ENCODE data around the gene ADAMTS20.

The ADAMTS20 gene, protein sequence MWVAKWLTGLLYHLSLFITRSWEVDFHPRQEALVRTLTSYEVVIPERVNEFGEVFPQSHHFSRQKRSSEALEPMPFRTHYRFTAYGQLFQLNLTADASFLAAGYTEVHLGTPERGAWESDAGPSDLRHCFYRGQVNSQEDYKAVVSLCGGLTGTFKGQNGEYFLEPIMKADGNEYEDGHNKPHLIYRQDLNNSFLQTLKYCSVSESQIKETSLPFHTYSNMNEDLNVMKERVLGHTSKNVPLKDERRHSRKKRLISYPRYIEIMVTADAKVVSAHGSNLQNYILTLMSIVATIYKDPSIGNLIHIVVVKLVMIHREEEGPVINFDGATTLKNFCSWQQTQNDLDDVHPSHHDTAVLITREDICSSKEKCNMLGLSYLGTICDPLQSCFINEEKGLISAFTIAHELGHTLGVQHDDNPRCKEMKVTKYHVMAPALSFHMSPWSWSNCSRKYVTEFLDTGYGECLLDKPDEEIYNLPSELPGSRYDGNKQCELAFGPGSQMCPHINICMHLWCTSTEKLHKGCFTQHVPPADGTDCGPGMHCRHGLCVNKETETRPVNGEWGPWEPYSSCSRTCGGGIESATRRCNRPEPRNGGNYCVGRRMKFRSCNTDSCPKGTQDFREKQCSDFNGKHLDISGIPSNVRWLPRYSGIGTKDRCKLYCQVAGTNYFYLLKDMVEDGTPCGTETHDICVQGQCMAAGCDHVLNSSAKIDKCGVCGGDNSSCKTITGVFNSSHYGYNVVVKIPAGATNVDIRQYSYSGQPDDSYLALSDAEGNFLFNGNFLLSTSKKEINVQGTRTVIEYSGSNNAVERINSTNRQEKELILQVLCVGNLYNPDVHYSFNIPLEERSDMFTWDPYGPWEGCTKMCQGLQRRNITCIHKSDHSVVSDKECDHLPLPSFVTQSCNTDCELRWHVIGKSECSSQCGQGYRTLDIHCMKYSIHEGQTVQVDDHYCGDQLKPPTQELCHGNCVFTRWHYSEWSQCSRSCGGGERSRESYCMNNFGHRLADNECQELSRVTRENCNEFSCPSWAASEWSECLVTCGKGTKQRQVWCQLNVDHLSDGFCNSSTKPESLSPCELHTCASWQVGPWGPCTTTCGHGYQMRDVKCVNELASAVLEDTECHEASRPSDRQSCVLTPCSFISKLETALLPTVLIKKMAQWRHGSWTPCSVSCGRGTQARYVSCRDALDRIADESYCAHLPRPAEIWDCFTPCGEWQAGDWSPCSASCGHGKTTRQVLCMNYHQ (N-terminal part only)

DNA sequence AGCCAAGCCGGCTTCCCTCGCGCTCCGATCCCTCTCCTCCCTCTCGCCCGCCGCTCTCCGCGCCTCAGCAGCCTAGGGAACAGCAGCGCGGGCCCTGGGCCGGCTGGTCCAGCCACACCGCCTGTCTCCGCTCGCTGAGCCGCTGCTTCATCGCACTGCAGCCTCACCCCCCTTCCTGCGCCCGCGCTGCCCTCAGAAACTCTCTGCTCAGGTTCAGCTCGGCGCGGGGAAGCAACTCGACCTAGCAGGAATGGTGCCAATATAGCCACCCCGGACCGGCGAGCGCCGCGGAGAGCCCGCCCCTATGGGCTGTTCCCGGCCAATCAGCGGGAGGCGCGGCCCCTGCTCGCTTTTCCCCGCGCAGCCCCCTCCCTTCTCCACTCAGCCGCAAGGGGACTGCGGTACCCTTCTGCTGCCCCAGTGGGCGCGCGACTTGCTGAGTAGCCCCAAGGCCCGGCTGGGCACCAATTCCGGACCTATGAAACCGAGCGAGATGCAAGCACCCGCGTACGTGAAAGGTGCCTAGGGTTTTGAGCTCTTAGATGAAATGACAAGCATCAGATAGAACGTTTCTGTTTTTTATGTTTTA, at the start of gene ADAMTS20:
TSS of gene ADAMTS20 (minus strand) at position 233 of the 589 bp plus-strand sequence. CDS start 282 bp downstream, outside the sequence.
- Mint-ChIP-seq H3K9me3 (peaks cover 2 to 7% of the 10 kb centered on the region in 2 donors), H3K4me3 (peak within 1 kb of the TSS in 1 of 2 donors; percentile 66)

DNA sequence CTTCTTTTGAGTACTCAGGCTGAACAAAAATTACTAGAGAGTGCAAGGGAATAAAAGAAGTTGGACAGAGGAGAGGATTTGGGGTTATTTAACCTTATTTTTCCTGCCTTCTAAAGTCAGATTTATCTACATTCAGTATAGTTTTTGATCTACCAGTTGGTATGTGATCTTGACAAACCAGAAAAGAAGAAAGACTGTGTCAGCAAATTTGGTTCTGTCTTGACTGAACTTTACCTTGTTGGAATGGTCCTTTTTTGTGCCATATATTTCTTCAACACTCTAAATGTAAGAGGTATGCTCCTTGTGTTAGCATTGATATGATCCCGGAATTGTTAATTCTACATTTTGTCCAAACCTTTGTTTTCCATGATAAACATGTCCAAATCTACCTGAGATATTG, 47.7 kb upstream of the ADAMTS20 start:
- H3K27ac Mint-ChIP-seq = no peak overlapping the region
- H3K4me1 Mint-ChIP-seq = no peaks in the 10 kb centered on the region
- H3K4me3 Mint-ChIP-seq = no peak overlapping the region
- DNase-seq (no peak), ATAC-seq (no peak)
- H3K9me3 Mint-ChIP-seq = no peaks in the 10 kb centered on the region
- no peaks in the 10 kb centered on the region for H3K27me3 Mint-ChIP-seq

More for the DNA sequence above, at the start of gene ADAMTS20:
- ATAC-seq (no peak), DNase-seq (no peak)
- peaks cover 58% of the 10 kb centered on the region for H3K27me3 Mint-ChIP-seq
- peaks cover 9% of the 10 kb centered on the region for H3K4me1 Mint-ChIP-seq
- no peak within 1 kb of the TSS for H3K27ac Mint-ChIP-seq

DNA sequence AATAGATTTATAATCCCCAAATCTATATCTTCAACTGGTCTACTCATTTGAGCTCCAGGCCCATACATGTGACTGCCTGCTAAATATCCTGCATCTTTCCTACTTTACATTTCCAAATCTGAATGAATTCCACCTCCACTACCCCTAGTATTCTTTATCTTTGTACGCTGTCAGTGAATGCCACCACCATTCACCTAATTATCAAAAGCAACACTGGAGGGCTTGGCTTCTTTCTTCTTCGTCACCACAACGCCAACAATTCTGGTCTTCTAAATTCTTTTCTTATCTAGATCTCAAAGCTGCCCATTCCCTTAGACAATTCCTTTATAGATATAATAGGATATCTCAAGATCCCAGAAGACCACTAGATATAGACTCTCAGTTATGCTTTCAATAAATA, 47.1 kb upstream of the ADAMTS20 start:
- no peaks in the 10 kb centered on the region for H3K27me3 Mint-ChIP-seq
- H3K4me1 Mint-ChIP-seq = no peaks in the 10 kb centered on the region
- no peaks in the 10 kb centered on the region for H3K9me3 Mint-ChIP-seq
- DNase-seq (no peak), ATAC-seq (no peak)
- no peak overlapping the region for H3K4me3 Mint-ChIP-seq
- no peak overlapping the region for H3K27ac Mint-ChIP-seq

DNA sequence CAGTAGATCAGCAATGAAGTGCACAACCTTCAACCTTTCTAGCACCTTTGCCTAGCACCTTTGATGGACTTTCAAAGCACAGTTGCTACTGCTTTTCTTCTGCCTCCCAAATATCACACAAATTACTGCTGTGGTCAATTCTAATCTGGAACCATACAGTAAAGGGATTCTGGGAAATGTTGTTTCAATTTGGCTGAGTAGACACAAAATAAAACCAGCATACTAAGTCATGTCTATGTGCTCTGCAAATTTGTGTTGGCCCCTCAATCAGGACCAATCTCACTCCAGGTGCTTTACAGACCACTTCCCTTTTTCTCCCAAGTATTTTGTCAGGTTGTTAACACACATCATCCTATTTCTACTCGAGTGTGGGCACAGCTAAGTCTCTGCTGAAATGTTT, 38.3 kb upstream of the ADAMTS20 start:
- Mint-ChIP-seq H3K27ac (no peak overlapping the region), H3K4me3 (no peak overlapping the region), H3K4me1 (no peaks in the 10 kb centered on the region), H3K27me3 (no peaks in the 10 kb centered on the region), H3K9me3 (no peaks in the 10 kb centered on the region)
- no peak for DNase-seq
- ATAC-seq = no peak

DNA sequence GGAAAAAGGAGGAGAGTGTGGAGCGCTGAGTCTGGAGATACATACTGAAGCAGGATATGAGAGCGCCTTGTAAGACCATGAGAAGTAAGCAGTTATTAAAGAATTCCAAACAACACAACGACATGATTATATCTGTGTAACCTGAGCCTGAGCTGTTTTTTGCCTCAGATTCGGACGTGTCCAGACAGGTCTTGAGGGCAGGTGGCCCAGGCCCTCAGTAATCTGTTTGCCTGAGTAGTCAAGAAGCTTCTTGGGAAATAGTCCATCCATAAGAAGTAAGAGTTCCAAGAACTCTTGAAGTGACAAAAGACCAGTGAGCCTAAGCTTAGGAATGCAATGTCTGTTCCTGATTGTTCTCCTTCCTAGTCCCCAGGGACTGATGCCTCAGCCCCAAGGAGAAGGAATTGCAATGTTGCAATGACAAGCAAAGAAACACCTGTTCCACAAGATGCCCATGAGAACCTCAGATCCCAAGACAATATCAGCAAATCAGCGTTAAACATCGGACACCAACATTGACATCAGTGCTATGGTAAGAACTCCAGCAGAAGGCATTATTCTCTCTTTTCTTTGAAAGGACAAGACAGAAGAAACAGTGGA, 34.7 kb upstream of the ADAMTS20 start:
- no peak for ATAC-seq
- Mint-ChIP-seq H3K27me3 (no peaks in the 10 kb centered on the region), H3K9me3 (peaks cover 0 to 4% of the 10 kb centered on the region in 2 donors), H3K4me1 (no peaks in the 10 kb centered on the region), H3K4me3 (no peak overlapping the region), H3K27ac (no peak overlapping the region)
- DNase-seq = no peak

DNA sequence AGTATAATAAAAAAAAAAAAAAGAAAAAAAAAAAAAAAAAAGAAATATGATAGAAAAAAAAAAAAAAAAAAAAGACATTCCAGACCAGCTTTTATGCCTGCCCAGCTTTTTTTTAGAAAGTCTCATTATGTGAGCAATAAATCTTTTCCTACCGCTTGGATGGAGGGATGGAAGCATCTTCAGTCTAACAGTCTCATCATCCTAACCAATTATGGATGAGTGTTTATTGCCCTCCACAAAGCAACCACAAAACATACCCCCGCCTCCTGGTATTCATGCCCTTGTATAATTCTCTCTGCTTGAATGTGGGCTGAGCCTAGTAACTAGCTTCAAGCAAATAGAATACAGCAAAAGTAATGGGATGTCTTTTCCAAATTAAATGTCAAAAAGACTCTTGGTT, 33.7 kb upstream of the ADAMTS20 start:
- Mint-ChIP-seq H3K27ac (no peak overlapping the region), H3K4me3 (no peak overlapping the region), H3K4me1 (no peaks in the 10 kb centered on the region), H3K9me3 (peaks cover 0 to 4% of the 10 kb centered on the region in 2 donors), H3K27me3 (no peaks in the 10 kb centered on the region)
- ATAC-seq (no peak), DNase-seq (no peak)

DNA sequence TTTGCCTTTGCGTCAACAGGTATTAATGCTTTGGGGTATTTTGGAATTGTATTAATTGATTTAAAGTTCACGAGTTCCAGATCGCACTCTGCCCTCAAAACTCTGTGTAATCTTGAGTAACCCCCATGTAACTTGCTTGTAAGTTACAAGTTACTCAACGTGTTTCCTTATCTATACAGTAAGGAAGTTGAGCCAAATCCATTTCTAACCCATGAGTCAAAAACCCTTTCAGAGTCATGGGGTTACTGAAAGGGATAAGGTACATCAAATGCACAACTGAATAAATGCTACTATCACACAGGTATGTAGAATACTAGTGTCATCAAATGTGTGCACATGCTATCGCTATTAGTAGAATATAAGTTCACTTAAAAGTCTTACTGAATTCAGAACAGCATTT, 28.6 kb upstream of the ADAMTS20 start:
- Mint-ChIP-seq H3K4me3 (no peak overlapping the region), H3K27me3 (no peaks in the 10 kb centered on the region), H3K4me1 (no peaks in the 10 kb centered on the region), H3K27ac (no peak overlapping the region), H3K9me3 (peaks cover 0 to 4% of the 10 kb centered on the region in 2 donors)
- DNase-seq (no peak), ATAC-seq (no peak)

DNA sequence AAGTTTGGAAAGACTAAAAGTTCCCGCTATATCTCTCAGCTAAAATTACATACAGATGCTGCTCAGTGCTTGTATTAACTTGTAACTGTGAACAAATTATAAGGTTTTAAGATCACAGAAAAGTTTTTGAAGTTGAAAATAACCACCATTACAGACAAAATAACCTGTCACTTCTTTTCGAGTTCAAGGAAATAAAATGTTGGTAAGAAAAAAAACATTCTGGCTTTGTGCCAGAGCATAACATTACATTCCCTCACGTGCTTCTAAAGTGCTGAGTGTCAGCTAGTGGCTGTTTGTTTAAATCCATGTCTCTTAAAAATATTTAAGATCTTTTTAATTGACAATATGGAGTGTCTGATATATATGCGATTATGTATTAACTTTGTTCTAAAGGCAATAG, 27.2 kb upstream of the ADAMTS20 start:
- H3K4me3 Mint-ChIP-seq = no peak overlapping the region
- peak overlapping the region in 1 of 2 donors; percentile 69 for H3K27ac Mint-ChIP-seq
- no peak for ATAC-seq
- H3K9me3 Mint-ChIP-seq = peaks cover 0 to 4% of the 10 kb centered on the region in 2 donors
- H3K4me1 Mint-ChIP-seq = no peaks in the 10 kb centered on the region
- DNase-seq = no peak
- no peaks in the 10 kb centered on the region for H3K27me3 Mint-ChIP-seq

DNA sequence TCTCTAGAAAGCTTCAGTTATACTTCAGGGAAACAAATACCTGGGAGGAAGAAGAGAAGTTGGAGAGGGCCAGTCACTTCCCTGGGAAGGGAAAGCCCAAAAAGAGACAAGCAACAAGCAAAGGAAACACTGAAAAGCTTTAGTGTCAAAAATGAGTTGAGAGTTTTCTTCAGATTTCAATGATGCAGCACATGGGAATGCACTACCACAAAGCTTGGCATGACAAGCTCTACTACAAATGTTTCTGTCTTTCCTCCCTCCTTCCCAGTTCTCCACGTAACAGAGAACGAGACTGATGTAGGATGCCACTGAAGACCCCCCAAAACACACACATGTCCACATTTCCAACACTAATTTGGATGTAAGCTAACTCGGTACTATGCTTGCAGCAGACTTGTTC, 26.8 kb upstream of the ADAMTS20 start:
- Mint-ChIP-seq H3K4me3 (no peak overlapping the region), H3K4me1 (no peaks in the 10 kb centered on the region), H3K27me3 (no peaks in the 10 kb centered on the region), H3K27ac (peak overlapping the region in 1 of 2 donors; percentile 69), H3K9me3 (peaks cover 0 to 4% of the 10 kb centered on the region in 2 donors)
- no peak for ATAC-seq
- DNase-seq = no peak

DNA sequence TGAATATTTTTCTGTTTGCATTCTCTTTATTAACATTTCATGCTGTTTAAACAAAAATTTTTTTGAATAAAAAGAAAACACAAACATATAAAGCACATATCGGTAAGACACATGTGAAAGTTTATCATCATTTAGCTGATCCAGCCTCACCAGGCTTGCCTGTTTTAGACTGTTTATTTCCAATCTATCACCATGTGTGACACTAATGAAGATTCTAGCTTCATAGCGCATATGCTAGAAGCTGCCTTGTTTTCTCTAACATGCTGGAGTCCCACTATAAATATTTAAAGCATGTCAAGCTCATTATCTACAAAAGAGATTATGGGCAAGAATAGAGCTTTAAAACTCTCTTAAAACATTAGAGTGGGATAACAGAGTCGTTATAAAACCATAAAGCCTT, 25.4 kb upstream of the ADAMTS20 start:
- no peak for ATAC-seq
- Mint-ChIP-seq H3K27ac (no peak overlapping the region), H3K9me3 (peaks cover 9% of the 10 kb centered on the region in 2 donors), H3K4me1 (no peaks in the 10 kb centered on the region), H3K27me3 (no peaks in the 10 kb centered on the region), H3K4me3 (no peak overlapping the region)
- DNase-seq = no peak

DNA sequence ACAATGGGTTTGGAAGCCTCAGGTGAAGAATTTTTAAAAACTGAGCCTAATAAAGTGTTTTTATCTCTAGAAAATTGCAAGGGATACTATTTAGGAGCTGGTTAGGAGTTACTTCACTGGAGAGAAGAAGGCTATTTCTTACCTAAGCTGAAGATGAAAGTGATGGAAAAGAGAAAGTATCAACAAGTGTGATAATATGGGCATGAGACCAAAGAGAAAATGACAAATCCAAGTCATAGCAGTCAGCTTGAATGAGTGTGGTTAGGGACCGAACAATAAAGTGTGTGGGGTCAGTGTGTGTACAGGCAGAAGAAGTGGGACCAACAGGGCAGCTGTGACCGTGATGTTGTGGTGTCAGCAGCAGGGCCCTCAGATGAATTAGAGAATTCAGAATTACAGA, 24.2 kb upstream of the ADAMTS20 start:
- Mint-ChIP-seq H3K9me3 (peaks cover 6 to 9% of the 10 kb centered on the region in 2 donors), H3K4me3 (no peak overlapping the region), H3K27me3 (peaks cover 7% of the 10 kb centered on the region), H3K27ac (no peak overlapping the region), H3K4me1 (no peaks in the 10 kb centered on the region)
- DNase-seq (no peak), ATAC-seq (no peak)

DNA sequence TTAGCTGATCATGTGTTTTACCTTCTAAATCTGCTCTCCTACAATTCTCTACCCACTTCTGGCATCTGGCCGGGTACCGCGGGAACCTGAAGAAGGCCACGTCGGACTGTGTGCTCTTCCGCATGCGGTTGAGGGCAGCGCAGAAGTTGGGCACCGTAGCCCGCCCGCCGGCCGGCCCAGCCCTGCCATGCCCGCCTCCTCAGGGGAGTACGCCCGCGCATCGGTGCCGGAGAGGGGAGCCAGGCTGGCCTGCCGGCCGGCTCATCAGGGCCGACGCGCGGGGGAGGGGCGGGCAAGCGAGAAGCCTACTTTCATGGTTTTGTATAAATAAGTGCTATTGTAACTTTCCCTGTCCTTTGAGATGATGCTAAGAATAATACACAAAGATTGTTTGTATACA, 19.9 kb upstream of the ADAMTS20 start:
- no peak overlapping the region for H3K27ac Mint-ChIP-seq
- no peaks in the 10 kb centered on the region for H3K4me1 Mint-ChIP-seq
- H3K27me3 Mint-ChIP-seq = peaks cover 7% of the 10 kb centered on the region
- peaks cover 6 to 9% of the 10 kb centered on the region in 2 donors for H3K9me3 Mint-ChIP-seq
- DNase-seq (no peak), ATAC-seq (no peak)
- no peak overlapping the region for H3K4me3 Mint-ChIP-seq

DNA sequence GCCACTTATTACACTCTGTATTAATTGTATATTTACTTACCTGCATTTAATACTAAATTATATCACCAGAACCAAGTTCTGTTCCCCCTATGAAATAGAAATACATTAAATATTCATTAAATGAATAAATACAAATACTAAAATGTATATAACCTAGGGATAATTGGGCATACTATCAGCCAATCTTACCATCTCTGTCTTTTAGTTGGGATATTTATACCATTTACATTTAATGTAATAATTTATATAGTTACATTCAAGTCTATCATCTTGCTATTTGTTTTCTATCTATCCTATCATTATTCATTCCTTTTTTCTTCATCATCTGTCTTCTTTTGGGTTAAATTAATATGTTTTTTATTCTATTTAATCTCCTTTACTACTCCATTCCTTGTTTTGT, 4.1 kb upstream of the ADAMTS20 start:
- no peak overlapping the region for H3K27ac Mint-ChIP-seq
- no peak overlapping the region for H3K4me3 Mint-ChIP-seq
- H3K4me1 Mint-ChIP-seq = peaks cover 9% of the 10 kb centered on the region
- H3K9me3 Mint-ChIP-seq = peaks cover 18 to 25% of the 10 kb centered on the region in 2 donors
- ATAC-seq (no peak), DNase-seq (no peak)
- peaks cover 32% of the 10 kb centered on the region for H3K27me3 Mint-ChIP-seq

DNA sequence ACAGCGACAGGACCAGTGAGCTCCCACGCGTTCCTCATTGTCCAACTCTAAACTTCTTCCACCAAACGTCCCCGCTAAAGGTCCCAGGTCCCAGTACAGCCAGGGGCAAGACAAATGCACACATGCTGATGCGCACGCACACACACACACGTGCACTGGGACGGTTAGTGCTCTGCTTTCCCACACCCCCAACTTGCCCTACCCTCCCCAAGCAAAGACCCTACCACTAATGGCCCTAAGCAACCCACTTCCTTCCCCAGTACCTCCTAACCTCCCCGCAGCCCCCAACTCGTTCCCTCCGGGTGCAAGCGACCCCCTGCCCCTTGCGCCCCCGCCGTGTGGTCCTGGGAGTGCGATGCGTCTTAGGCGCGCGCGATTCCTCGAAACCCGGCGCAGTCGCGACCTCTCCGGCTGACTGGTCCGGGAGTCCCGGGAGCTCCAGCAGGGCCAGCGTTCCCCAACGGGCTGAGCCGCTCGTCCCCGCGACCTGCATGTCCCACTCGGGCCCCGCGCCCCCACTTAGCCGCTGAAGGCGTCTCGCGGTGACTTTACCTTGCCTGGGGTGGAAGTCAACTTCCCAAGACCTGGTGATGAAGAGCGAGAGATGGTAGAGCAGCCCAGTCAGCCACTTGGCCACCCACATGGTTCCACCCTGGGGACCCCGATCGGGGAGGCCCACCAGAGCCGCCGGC, 578 bp downstream of the ADAMTS20 start:
- Mint-ChIP-seq H3K9me3 (peaks cover 0 to 3% of the 10 kb centered on the region in 2 donors), H3K4me3 (peak overlapping the region in 1 of 2 donors; percentile 8), H3K4me1 (peaks cover 9% of the 10 kb centered on the region), H3K27me3 (peaks cover 58% of the 10 kb centered on the region), H3K27ac (no peak overlapping the region)
- DNase-seq (no peak), ATAC-seq (no peak)
